SH-SY5Y (cell line): ENCODE results near the gene GRK6.

Source experiments
- GATA2 ChIP-seq: IDR thresholded peaks from 2 replicates; pipeline ENCODE4 v1.6.1; 2011; ENCODE audit warnings: mild to moderate bottlenecking, low read depth, low read length
- GATA3 ChIP-seq: IDR thresholded peaks from 2 replicates; pipeline ENCODE4 v1.6.1; 2011; ENCODE audit warnings: low read depth, mild to moderate bottlenecking, low read length, moderate library complexity

DNA sequence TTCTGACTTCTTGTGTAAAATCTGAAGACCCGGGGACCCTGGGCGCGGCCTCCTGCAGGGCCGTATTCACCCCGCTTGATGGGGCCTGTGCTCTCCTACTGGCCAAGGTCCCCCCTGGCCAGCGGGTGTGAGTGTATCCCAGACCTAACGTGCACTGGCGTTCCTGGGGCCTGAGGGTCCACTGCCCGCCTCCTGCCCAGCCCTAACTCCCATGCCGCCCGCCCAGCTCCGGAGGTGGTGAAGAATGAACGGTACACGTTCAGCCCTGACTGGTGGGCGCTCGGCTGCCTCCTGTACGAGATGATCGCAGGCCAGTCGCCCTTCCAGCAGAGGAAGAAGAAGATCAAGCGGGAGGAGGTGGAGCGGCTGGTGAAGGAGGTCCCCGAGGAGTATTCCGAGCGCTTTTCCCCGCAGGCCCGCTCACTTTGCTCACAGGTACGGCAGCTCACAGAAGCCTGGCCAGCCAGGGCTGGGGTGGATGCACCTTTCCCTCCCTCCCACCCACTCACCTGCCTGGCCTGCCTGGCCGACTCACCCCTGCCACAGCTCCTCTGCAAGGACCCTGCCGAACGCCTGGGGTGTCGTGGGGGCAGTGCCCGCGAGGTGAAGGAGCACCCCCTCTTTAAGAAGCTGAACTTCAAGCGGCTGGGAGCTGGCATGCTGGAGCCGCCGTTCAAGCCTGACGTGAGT lies 9.5 kb downstream of the GRK6 start:
- TF ChIP-seq GATA3, result no peak
- TF ChIP-seq GATA2, result no peak
